ENCODE results near the gene GTPBP2.

DNA sequence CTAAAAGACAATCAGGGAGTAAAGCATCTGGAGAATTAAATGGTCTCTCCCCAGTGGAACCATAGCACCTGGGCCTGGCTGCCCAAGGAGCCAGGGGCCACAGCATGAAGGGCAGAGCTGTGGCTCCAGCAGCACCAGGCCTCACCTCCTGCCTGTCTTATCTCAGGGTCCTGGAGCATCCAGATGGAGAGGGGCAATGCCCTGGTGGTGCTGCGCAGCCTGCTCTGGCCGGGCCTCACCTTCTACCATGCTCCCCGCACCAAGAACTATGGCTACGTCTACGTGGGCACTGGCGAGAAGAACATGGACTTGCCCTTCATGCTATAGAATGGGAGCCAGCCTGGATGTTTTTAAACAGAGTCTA, 41.5 kb upstream of the GTPBP2 start:
- no peak for TF ChIP-seq EZH2phosphoT487 (IDR thresholded peaks at IDR 0.05; ENCODE audit: low read depth)
- TF ChIP-seq, protein P1, sequence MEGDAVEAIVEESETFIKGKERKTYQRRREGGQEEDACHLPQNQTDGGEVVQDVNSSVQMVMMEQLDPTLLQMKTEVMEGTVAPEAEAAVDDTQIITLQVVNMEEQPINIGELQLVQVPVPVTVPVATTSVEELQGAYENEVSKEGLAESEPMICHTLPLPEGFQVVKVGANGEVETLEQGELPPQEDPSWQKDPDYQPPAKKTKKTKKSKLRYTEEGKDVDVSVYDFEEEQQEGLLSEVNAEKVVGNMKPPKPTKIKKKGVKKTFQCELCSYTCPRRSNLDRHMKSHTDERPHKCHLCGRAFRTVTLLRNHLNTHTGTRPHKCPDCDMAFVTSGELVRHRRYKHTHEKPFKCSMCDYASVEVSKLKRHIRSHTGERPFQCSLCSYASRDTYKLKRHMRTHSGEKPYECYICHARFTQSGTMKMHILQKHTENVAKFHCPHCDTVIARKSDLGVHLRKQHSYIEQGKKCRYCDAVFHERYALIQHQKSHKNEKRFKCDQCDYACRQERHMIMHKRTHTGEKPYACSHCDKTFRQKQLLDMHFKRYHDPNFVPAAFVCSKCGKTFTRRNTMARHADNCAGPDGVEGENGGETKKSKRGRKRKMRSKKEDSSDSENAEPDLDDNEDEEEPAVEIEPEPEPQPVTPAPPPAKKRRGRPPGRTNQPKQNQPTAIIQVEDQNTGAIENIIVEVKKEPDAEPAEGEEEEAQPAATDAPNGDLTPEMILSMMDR (IDR thresholded peaks at IDR 0.05; ENCODE audit: low read depth, low read length) = no peak

All from OCI-LY3 (cell line).